Calu3 (cell line): ENCODE data around the gene C19orf25. TPM values are rescaled to one million over a fixed set of nuclear protein-coding genes. Genes with fewer than 3 reads are reported as not detected.

Experiments
- BruUV-seq: library from RNA; stranded (reverse); fragments of 400-500 nt; replicated peaks from 2 replicates; lab custom pipeline; 2021; lab: Mats Ljungman, UMichigan
- CTCF ChIA-PET: fragments of 300-600 bp; sonication (Branson Sonifier 250); formaldehyde crosslinking; loops from one replicate; lab custom pipeline; 2022; ENCODE audit warnings: antibody characterized with exemption; lab: Charles Lee
- DNase-seq: peaks from one replicate; pipeline ENCODE4 v3.0.0; 2022
- H3K27ac Mint-ChIP-seq: one replicate; pipeline ENCODE4 v1.8.0; 2022; ENCODE audit warnings: mixed read lengths; ENCODE audit not compliant: unreplicated experiment
- H3K27me3 Mint-ChIP-seq: one replicate; pipeline ENCODE4 v1.8.0; 2022; ENCODE audit warnings: mixed read lengths; ENCODE audit not compliant: unreplicated experiment
- H3K36me3 Mint-ChIP-seq: one replicate; pipeline ENCODE4 v1.8.0; 2022; ENCODE audit warnings: mild to moderate bottlenecking, moderate library complexity, mixed read lengths; ENCODE audit not compliant: insufficient read depth, unreplicated experiment
- H3K4me1 Mint-ChIP-seq: one replicate; pipeline ENCODE4 v1.8.0; 2022; ENCODE audit warnings: mild to moderate bottlenecking, low read depth, mixed read lengths; ENCODE audit not compliant: unreplicated experiment
- H3K4me3 Mint-ChIP-seq: one replicate; pipeline ENCODE4 v1.8.0; 2022; ENCODE audit warnings: mild to moderate bottlenecking, low read depth, moderate library complexity, mixed read lengths; ENCODE audit not compliant: unreplicated experiment
- H3K9me3 Mint-ChIP-seq: one replicate; pipeline ENCODE4 v1.8.0; 2022; ENCODE audit warnings: low read depth, mixed read lengths; ENCODE audit not compliant: unreplicated experiment
- CTCF ChIP-seq: fragments of 200-600 bp; IDR thresholded peaks from one replicate; pipeline ENCODE4 v1.8.0; 2022; ENCODE audit warnings: antibody characterized with exemption; ENCODE audit not compliant: unreplicated experiment
- intact Hi-C: fragments of 100-400 bp; cut with micrococcal nuclease; formaldehyde crosslinking; loops from one replicate; pipeline ENCODE4 v1.10.0; 2022; ENCODE audit not compliant: unreplicated experiment
- total RNA-seq: library from RNA; stranded (reverse); gene quantifications from 2 replicates; pipeline ENCODE4 v1.2.3, GENCODE V29; 2022

The C19orf25 gene
- total RNA-seq, 1 experiment from 2014 or later, result 33.7 TPM

DNA sequence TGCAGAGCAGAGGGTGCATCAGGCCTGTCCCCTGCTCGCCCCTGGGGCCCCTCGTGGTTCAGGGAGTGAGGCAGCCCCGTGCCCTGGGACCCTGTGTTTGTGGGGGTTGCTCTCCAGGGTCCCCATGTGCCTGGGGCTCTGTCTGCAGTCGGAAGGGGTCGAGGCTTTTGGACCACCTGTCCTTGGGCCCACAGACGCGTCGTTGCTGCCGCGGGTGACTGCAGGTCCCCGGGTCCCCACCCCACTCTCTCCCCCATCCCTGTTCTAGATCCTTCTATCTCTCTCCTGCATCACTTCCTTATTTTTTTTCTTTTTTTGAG, 9.2 kb upstream of the C19orf25 start:
- no peaks in the 10 kb centered on the region for H3K9me3 Mint-ChIP-seq
- intact Hi-C loops, result no loop called here
- CTCF ChIA-PET, result no interaction called here
- H3K27ac Mint-ChIP-seq, result no peak overlapping the region
- H3K4me3 Mint-ChIP-seq, result no peak overlapping the region
- H3K27me3 Mint-ChIP-seq, result no peaks in the 10 kb centered on the region
- H3K4me1 Mint-ChIP-seq, result peaks cover 14% of the 10 kb centered on the region
- no peak for DNase-seq
- no peak for TF ChIP-seq CTCF
- peaks cover 21% of the 10 kb centered on the region for H3K36me3 Mint-ChIP-seq
- BruUV-seq, result no TSS peak

DNA sequence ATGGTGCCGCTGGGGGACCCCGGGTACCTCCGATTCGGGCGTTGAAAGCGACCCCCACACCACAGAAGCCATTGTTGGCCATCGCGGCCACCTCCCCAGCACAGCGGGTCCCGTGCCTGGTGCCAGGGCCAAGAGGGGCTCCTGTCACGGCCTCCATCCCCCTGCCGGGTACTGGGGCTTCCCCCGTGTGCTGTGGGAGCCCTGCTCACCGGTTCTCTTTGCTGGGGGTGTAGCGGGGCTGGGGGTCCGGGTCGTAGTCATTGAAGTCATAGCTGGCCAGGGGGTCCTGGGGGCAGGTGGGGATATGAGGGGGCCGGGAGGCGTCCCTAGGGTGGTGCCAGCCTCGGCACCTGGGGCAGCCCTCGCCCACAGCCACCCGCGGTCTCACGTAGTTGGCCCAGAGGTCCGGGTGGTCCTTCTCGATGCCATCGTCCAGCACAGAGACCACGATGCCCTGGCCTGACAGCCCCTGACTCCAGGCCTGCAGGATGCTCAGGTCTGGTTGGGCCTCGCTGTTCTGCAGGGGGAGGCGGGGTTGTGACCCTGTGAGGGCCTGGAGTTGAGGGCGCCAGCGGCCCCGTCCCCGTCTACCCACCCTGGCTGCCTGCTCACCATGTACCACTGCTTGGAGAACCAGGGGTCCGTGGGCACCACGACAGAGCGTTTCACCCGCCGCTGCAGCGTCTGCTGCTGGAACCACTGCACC, 8.7 kb upstream of the C19orf25 start:
- H3K4me1 Mint-ChIP-seq, result peaks cover 12% of the 10 kb centered on the region
- DNase-seq, result no peak
- H3K27ac Mint-ChIP-seq, result no peak overlapping the region
- CTCF ChIA-PET, result interaction anchor here (0.6 kb wide), 1 partner anchor 22 kb away, joined by 3 read pairs; no protein-coding TSS in a partner anchor
- no TSS peak for BruUV-seq
- intact Hi-C loops, result no loop called here
- H3K27me3 Mint-ChIP-seq, result no peaks in the 10 kb centered on the region
- peaks cover 21% of the 10 kb centered on the region for H3K36me3 Mint-ChIP-seq
- H3K9me3 Mint-ChIP-seq, result no peaks in the 10 kb centered on the region
- TF ChIP-seq CTCF, result no peak
- H3K4me3 Mint-ChIP-seq, result no peak overlapping the region

DNA sequence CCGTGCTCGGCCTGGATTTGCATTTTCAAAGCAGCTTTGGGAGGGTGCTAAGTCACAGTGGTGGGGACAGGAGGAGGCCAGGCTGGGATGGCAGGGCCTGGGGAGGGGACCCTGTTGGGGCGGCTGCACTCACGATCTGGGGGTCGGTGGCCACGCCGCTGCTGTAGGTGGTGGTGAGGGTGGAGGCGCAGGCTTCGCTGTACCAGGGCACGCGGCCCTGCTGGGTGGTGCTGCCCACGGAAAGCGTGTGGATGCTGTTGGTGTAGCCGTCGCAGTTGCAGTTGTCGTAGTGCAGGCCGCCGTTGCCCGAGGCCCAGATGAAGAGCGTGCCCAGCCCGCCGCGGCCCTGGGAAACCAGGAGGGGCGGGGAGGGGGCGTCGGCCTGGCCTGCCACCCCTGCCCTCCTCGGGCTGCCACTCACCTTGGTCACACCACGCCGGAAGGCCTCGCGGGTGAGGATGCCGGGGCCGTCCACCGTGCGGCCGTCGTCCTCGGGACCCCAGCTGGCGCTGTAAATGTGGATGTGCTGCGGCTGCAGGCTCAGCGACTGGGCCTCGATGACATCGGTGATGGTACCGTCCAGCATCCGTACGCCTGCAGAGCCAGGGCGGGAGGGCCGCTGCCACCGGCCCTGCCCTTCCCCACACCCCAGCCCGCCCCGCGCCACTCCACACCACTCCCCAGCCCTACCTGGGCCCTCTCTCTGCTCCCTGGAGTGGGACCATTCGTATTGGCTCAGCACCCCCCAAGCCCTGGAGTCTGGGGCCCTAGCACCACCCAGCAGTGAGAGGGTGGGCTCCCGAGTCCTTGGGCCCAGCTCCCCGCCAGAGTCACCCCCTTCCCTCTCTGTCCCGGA, 7.9 kb upstream of the C19orf25 start:
- Mint-ChIP-seq H3K9me3 (no peaks in the 10 kb centered on the region), H3K4me1 (peaks cover 4% of the 10 kb centered on the region)
- BruUV-seq, result no TSS peak

DNA sequence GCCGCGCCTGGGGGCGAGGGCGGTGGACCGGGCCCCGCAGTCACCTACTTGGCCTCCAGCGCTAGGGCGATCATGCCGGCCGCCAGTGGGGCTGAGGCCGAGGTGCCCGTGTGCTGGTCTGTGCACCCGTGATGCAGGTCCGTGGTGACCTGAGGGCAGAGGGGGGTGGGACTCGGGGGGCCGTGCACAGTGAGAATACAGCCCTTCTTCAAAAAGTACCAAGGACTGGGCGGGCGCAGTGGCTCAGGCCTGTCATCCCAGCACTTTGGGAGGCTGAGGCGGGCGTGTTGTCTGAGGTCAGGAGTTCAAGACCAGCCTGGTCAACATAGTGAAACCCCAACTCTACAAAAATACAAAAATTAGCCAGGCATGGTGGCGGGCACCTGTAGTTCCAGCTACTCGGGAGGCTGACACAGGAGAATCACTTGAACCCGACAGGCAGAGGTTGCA, 5.0 kb upstream of the C19orf25 start:
- Mint-ChIP-seq H3K9me3 (no peaks in the 10 kb centered on the region), H3K27ac (no peak overlapping the region), H3K36me3 (peaks cover 6% of the 10 kb centered on the region), H3K4me3 (no peak overlapping the region), H3K27me3 (peaks cover 15% of the 10 kb centered on the region), H3K4me1 (no peaks in the 10 kb centered on the region)
- no peak for DNase-seq
- intact Hi-C loops, result no loop called here
- BruUV-seq, result no TSS peak
- no peak for TF ChIP-seq CTCF
- CTCF ChIA-PET, result no interaction called here

More for the DNA sequence above, 7.9 kb upstream of the C19orf25 start:
- H3K27me3 Mint-ChIP-seq, result no peaks in the 10 kb centered on the region
- no peak overlapping the region for H3K4me3 Mint-ChIP-seq
- H3K27ac Mint-ChIP-seq, result no peak overlapping the region
- CTCF ChIA-PET, result interaction anchor here (0.6 kb wide), 1 partner anchor 23 kb away, joined by 3 read pairs; no protein-coding TSS in a partner anchor
- DNase-seq, result no peak
- H3K36me3 Mint-ChIP-seq, result peaks cover 15% of the 10 kb centered on the region
- intact Hi-C loops, result no loop called here
- TF ChIP-seq CTCF, result no peak
